Activated CD8-positive, alpha-beta memory T cell treated with anti-CD3 and anti-CD28 coated beads for 4 hours (primary cell): ENCODE data around the gene ANKRD27.
"Not testable (repeated sequence)": the region's sequence is repeated elsewhere in the genome, so short reads cannot be mapped to it uniquely, and the experiment has no call there.

Experiments
- DNase-seq, 2 donors: peaks; one replicate each; pipeline ENCODE4 v3.0.0-alpha.2; 2020; ENCODE audit warnings: low read depth in 2 of 2

Gene ANKRD27

DNA sequence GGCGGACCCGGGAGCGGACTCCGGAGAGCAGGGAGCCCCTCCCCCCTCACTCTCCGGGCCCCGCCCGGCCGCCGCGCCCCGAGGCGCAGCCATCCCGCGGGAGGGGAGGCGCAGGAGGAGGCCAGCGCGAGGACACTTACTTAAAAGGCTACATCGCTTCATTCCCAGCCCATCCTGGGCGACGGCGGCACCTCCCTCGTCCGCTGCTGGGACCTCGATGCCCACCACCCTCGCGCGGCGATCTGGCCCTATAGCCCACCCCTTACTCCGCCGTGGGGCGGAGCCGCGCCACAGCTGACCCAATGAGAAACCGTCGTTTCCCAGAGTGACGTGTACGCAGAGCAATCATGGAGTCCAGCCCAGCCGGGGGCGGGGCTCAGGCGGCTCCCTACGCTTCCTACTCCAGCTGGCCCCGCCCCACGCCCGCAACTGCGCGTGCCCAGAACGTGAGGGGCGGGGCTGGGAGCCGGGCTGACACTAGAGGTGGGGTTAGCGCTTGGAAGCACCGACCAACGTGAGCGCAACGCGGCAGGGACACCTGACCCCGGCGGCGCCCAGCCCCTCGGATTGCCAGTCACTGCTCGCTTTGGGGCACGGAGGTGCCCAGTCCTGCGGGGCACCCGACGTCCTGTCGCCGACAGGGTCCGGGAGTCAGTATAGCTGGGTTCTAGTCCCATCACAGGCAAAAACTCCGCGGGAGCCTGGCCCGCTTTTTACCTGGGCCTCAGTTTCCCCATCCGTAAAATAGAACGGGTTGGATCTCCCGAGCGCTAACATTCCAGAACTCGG, at the start of gene ANKRD27:
Gene ANKRD27 (minus strand): TSS at position 250 of the 789 bp plus-strand sequence. CDS start 16,165 bp downstream, outside the sequence.
- peak; percentile 94 to 95 for DNase-seq

DNA sequence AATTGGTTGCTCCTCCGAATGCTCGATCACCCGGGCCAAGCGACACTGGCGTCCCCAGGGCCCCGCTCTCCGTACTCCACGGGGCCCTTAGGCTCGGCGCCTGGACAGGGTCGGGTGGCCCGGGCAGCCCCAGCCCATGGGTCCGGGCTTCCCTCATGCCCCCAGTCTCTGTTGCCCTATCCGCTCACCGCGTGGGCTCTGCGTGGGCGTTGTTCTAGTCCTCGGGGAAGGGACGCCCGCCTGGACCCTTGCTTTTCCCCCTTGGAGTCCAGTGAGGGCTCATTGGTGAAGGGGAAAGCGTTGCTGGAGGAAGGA, 45.9 kb upstream of the ANKRD27 start:
- no peak for DNase-seq

DNA sequence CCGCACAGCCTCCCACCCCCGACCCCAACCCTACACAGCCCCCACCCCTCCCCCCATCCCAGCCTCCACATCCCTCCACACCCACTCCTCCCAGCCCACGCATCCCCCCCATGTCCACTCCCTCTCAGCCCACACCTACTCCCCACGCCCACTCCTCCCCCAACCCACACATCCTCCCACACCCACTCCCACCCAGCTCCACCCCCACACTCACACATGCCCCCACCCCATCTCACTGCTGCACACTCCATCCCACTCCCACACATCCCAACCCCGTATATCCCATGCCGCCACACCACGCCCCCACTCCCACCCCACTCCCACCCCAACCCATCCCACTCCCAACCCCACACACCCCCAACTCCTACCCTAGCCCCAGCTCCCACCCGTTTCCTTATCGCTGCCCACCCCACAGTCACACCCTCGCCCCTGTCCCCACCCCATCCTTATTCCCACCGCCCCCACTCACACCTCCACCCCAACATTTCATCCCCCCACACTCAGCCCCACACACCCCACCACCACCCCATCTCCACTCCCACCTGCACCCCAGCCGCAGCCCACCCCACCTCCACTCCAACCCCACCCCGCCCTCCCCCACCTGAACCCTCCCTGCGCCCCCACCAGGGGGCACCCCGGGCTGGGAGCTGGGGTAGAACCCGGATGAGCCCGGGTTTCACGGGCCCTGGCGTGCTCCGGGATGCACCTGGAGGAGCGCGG, 45.4 kb upstream of the ANKRD27 start:
- DNase-seq = no peak

DNA sequence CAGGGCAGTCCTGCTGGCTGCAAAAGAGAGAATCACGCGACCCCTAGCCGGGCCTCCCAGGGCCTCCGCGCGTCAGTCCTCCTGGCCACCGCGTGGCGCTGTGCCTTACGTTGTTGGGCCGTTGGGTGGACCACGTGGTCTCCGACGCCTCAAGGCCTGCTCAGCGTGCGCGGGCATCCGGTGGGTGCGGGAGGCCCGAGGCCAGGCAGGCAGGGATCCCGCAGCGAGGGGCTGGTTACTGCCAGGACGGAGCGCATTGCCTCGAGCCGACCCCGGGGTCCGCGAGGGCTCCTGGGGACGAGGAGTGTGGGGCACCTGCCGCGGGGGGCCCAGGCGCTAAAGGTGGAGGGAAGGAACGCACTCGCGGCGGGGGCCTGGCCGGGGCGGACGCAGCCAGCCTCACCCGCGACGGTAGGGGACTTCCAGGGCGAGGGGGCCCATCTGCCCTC, 44.7 kb upstream of the ANKRD27 start, which contains the start of gene TDRD12:
Gene TDRD12 (plus strand): TSS at position 157 of the 449 bp plus-strand sequence. CDS start 306 bp downstream, outside the sequence.
- no peak for DNase-seq

DNA sequence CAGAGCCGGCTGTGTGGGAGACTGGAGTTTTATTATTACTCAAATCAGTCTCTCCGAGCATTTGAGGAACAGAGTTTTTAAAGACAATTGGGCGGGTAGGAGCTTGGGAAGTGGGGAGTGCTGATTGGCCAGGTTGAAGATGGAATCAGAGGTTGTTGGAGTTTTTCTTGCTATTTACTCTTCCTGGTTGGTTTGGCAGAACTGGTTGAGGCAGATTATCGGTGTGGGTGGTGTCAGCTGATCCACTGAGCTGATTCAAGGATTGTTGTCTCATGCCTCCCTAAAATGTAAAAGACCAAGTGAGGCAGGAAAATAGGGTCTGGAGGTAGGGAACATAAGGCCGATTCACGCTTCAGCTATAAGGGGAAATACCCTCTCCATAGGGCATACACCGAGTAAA, 43.3 kb upstream of the ANKRD27 start:
- no peak for DNase-seq

DNA sequence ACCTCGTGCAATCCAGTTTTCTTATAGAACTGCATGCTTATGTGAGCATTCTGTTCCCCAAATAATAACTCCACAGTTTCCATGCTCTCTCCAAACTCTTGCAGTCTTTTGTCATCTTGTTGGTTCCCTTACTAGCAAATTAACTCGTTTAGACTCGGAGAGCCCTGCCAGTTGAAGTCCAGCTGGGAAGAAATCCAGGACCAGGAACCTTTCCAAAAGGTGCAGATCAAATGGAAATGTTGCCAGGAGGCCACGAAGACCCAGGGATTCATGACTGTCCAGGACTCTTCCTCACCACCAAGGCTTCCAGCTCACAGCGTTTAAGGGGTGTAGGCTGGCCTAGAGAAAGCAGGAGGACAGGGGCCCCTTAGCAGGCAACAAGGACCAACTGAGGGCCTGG, 42.5 kb upstream of the ANKRD27 start:
- DNase-seq = no peak

DNA sequence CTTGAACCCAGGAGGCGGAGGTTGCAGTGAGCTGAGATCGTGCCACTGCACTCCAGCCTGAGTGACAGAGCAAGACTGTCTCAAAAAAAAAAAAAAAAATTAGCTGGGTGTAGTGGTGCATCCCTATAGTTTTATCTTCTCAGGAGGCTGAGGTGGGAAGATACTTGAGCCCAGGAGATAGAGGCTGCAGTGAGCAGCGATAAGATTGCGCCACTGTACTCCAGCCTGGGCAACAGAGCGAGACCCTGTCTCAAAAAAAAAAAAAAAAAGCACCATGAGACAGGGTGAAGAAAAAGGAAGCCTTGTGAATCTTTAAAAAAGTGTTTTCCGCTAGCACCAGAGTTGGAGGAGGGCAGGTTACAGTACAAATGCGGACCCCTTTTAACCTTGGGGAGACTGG, 41.2 kb upstream of the ANKRD27 start:
- not testable (repeated sequence) for DNase-seq

DNA sequence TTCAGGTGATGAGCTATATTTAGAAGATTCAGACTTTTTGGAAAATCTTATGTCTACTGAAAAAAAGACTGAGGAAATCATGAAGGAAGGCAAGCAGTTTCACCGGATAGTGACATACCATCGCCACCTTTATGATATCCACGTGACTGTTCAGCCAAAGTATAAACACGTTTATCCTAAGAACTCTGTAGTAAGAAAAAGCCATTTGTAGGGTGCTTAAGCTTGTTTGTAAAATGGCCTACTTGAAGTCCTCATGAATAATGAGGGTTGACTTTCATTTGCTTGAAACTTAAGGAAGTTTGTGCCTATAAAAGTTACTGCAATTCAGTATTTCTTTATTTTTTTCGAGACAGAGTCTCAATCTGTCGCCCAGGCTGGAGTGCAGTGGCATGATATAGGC, 36.8 kb upstream of the ANKRD27 start:
- DNase-seq = no peak

DNA sequence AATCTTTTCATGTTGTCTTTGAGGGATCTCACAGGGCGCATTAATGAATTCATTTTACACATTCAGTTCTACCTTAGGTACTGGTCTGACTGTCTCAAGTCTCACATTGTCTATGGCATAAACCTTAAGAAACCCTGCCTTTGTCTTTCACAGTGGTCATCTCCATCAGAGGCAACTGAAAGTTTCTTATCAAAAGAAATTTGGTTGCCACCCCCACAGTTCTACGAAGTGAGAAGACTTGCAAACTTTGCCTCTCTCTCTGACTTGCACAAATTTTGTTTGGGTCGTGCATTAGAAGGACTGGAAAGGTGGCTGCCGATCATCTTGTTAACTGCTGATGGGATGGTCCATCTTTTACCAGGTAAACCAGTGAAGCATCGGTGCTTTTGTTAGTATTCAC, 34.1 kb upstream of the ANKRD27 start:
- no peak for DNase-seq

DNA sequence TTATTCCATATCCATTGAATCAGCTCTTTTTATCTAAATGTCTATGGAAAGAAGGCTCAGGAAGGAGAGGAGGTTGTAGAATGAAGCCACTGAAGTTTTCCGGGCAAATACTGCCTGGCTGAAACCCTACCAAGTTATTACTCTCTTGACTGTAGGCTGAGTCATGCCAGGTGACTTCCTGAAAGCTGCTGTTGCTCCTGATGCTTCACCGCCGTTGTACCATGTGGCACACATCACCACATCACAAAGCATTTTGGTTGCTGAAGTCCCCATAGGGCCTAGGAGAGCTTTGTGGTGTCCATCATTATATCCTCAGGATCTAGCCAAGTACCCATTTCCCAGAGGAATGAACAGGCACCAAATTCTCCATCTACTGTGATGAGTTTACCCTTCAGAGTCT, 33.5 kb upstream of the ANKRD27 start:
- DNase-seq = no peak

DNA sequence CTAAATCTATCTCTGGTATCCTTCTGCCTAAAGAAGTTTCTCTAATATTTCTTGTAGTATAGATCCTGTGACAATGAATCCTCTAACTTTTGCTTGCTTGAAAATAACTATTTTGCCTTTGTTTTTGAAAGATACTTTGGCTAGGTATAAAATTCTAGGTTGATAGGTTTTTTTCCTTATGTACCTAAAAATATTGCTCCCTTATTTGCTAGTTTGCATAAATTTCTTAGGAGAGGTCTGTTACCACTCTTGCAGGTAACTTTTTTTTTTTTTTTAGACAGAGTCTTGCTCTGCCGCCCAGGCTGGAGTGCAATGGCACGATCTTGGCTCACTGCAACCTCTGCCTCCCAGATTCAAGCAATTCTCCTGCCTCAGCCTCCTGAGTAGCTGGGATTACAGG, 29.0 kb upstream of the ANKRD27 start:
- not testable (repeated sequence) for DNase-seq

DNA sequence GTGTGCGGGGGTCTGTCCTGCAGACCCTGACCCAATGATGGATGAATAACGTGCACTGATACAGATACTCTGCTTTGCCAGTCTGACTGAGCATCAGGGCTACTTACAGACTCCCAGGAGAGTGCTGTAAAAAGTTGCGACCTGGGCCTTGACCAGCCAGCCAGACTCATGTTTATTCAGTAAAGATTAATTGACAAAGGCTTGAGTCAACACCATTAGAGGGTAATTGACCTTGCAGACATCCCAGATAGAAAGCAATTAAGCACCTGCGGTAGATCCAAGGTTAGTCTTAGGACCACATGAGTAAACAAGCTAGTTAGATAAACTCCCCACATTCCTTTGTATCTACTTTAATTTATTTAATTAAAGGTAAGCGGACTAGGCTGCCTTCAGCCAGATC, 27.0 kb upstream of the ANKRD27 start:
- DNase-seq = no peak

DNA sequence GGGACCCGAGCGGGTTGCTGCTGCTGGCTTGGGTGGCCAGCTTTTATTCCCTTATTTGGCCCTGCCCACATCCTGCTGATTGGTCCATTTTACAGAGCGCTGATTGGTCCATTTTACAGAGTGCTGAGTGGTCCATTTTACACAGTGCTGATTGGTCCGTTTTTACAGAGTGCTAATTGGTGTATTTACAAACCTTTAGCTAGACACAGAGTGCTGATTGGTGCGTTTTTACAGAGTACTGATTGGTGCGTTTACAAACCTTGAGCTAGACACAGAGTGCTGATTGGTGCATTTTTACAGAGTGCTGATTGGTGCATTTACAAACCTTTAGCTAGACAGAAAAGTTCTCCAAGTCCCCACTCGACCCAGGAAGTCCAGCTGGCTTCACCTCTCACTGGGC, 25.1 kb upstream of the ANKRD27 start:
- DNase-seq = not testable (repeated sequence)

DNA sequence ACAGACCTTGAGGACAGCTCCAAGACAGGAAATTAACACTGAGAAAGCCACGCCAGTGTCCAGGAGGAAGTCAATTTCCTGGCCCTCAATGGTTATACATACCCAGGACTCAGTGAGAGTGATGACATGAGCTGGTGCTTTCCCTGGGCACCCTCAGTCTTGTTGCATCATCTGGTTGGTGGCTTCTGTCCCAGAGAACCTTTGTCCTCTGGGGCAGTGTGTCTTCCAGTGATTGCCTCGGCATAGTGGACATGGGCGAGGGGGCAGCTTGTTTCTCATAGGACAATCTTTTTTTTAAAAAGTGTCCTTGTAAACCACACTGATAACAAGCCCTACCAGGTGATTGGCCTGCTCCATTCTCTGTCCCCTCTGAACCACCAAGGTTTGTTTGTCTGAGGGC, 21.8 kb upstream of the ANKRD27 start:
- not testable (repeated sequence) for DNase-seq

DNA sequence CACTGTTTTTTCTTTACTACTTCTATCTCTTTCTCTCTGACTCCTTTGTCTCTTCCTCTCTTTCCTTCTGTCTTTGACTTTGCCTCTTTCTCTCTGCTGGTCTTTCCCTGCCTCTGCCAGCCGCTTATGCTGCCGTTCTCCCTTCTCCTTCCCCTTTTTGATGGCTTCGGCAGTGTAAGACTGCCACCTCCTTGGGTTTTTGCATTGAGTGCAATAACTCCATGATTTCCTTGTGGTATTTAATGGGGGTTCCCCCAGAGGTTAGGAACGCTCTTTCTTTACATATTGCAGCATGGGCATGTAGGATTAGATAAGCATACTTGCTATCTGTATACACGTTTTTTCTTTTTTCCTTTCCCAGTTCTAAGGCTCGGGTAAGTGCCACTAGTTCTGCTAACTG, 20.5 kb upstream of the ANKRD27 start:
- DNase-seq = not testable (repeated sequence)

DNA sequence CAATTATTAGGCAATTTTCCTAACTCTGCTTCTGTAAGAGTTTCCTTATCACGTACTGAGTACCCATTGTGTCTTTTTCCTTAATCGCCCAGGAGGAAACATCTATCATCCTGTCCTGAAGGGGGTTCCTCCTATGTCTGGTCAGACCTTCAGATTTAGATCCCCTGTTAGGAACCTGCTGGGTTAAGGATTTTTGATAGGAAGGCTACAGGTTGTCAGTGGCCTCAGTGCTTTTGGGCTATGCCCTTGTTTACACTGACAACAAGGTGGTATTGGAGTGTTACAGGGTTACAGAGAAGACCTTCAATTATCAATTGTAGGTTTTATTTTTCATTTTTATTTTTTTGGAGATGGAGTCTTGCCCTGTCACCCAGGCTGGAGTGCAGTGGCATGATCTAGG, 19.9 kb upstream of the ANKRD27 start:
- not testable (repeated sequence) for DNase-seq

DNA sequence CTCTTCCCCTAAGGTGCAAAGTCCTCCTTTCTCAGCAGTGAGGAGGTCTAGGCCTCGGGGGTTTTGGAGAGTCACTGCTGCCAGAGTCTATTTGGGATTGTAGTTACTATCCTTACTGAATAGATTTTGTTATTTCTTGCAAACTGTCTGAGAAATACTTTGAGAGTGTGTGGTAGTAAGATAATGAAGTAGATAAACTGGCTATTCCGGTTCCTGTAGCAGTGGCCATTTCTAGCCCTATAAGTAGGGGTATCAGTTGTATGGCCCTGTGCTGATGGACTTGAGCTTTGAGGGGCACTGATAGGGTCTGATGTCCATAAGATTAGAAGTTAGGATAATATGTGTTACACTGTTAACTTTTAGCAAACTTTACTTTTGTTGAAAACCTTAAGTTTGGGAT, 19.3 kb upstream of the ANKRD27 start:
- DNase-seq = not testable (repeated sequence)

DNA sequence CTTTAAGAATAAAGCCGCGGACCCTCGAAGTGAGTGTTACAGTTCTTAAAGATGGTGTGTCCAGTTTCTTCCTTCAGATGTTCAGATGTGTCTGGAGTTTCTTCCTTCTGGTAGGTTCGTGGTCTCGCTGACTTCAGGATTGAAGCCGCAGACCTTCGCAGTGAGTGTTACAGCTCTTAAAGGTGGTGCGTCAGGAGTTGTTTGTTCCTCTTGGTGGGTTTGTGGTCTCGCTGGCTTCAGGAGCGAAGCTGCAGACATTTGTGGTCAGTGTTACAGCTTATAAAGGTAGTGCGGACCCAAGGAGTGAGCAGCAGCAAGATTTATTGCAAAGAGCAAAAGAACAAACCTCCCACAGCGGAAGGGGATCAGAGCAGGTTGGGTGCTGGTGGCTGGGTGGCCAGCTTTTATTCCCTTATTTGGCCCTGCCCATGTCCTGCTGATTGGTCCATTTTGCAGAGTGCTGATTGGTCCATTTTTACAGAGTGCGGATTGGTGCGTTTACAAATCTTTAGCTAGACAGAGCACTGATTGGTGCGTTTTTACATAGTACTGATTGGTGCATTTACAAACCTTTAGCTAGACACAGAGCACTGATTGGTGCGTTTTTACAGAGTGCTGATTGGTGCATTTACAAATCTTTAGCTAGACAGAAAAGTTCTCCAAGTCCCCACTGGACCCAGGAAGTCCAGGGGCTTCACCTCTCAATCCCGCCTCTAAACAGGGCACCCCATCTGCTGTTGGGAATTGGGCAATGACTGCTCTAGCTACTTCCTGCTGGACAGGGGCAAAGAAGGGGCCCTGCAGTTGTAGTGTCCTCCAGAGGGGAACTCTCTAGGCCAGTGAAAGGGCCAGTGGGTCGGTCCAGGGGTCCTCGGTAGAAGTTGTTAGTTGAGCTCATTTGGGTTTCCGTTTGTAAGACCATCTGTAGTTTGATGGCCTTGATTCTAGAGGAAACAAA, 18.4 kb upstream of the ANKRD27 start:
- not testable (repeated sequence) for DNase-seq

DNA sequence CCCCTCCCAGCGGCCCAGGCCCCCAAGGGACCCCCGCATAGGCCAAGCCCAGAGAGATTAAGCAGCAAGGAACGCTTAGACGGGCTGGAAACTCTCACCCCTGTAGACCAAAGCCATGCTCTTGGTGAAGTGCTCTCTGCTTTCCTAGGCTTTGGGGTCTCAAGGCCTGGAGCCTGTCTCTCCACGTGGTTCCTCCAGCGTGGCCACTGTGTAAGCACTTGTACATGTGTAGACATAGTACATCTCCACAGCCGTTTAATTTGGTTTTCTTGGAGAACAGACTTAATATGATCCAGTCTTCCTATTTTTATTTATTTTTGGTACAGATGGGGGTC, 17.7 kb upstream of the ANKRD27 start:
- no peak for DNase-seq

DNA sequence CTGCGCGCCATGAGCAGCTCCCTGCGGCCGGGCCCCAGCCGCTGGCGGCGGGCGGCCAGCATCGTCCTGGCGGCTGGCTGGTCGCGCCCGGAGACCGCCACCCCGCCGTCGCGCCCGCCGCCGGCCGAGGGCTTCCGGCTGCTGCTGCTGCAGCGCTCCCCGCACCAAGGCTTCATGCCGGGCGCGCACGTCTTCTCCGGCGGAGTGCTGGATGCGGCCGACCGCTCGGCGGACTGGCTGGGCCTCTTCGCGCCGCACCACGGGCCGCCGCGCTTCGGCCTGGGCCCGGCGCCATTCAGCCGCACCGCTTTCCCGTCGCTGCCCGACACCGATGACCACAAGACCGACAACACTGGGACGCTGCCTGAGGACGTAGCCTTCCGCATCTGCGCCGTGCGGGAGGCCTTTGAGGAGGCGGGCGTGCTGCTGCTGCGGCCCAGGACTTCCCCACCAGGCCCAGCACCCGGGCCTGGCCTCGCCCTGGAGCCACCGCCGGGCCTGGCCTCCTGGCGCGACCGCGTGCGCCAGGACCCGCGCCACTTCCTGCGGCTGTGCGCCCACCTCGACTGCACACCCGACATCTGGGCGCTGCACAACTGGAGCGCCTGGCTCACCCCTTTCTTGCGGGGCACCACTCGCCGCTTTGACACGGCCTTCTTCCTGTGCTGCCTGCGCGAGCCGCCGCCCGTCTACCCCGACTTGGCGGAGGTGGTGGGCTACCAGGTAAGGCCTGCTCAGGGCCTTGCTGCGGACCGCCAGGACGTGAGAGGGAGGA, 17.2 kb upstream of the ANKRD27 start:
- no peak for DNase-seq

DNA sequence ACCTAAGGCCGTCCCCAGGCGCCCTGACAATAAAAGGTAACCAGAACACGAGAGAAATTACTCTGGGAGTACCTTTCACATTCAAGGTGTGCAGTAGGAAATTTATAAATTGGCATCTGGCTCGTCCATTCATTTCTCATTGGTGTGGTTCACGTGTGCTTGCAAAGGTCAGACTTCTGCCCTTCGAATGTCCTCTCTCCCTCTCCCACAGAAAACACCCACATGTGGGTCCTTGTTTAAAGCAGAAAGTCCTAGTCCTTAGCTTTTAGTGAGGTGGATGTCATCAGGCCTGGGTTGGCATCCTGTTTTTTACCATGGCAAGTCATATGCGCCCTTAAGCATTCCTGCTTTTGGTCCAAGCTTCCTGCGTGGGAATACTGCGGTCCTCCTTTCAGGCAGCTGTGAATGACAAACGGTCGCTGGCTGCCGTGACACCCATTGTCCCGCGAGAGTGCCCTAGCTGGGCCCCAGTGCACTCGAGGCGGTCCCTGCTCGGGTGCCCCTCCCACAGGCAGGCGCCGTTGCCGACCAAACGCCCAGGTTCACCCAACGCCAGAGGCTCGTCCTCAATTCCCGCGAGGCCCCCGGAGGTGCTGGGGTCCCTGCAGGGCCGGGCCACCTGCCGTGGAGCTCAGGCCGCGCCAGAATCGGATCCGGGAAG, 16.4 kb upstream of the ANKRD27 start, which contains the start of gene NUDT19:
Gene NUDT19 (plus strand): TSS at position 531 of the 661 bp plus-strand sequence. CDS start 140 bp downstream, outside the sequence.
- peak; percentile 27 to 47 for DNase-seq
